ENCODE measurements around the gene FAM216A.
A peak's percentile ranks its signal among the peaks of the same experiment; 100 is the strongest.
"Not testable (repeated sequence)": the region's sequence is repeated elsewhere in the genome, so short reads cannot be mapped to it uniquely, and the experiment has no call there.

FAM216A gene

DNA sequence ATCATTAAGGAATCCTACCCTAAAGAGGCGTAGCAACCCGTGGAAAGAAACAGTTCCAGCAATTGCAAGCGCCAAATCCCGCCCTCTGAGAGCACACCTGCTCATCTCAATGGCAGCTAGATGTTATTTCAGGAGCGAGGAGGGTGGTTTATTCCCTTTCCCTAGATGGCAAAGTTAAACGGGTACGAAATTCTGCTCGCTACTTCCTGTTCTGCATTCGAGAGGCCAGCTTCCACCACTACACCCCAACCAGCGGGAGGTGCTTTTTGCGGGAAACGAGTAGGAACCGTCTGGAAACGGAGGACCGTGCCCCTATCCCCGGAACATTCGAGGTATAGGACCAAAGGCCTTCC, 32.7 kb downstream of the FAM216A start:
- DNase-seq: no peak

DNA sequence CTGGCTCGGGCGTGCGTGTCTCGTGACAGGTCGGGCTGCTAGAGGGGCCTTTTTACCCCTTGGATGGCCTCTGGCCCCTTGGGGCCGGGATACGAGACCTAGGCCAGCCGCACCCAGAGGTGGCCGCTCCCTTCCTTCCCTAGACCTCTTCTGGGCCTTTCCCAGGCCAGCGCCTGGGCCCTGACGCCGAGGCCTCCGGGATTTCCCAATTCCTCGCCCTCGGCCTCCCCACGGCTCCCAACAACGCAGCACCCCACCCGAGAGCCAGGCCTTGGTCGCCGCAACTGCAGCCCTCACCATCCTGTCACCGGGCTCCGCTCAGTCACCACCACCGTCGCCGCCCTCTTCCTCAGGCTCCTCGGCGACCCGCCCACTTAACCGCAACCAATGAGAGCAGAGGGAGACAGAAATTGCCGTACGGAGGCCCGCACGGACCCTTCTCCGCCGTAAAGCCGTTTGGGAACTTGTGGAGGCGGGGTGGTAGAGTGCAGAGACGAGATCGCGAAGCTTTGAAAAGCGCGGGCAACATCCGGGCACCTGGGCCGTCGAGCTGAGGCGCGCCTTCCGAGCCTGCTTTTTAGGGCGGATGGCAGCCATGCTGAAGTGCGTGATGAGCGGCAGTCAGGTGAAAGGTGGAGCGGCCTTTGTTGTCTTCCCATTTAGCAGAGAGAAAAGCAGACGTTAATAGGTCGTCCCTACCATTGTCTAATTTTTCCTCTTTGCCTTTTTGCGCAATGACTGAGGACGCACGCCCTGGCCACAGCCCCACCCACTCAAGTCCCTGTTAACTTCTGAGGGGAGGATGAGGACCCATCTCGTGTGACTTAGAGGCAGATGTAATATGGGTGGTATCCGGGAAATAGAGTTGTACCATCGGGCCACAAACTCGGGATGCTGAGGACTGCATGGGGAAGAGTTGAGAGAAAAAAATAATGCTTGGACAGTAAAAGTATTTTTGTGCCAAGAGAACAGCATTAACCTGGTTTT, 33.4 kb downstream of the FAM216A start, which contains the start of the genes RAD9B and VPS29:
TSS of gene RAD9B (plus strand) at position 580 of the 987 bp plus-strand sequence. CDS start at position 587, 7 bp downstream.
TSS of gene VPS29 (minus strand) at position 360 of the 987 bp plus-strand sequence. CDS start at position 300, 60 bp downstream.
- DNase-seq: peak; percentile 100

- no peak for DNase-seq
These were observed 34.8 kb downstream of the FAM216A start for GRCh38 chr12:110503432-110503831.

- DNase-seq: no peak
These were observed 36.7 kb downstream of the FAM216A start for GRCh38 chr12:110505332-110505731.

- no peak for DNase-seq
These were observed 39.5 kb downstream of the FAM216A start for GRCh38 chr12:110508071-110508586.

DNA sequence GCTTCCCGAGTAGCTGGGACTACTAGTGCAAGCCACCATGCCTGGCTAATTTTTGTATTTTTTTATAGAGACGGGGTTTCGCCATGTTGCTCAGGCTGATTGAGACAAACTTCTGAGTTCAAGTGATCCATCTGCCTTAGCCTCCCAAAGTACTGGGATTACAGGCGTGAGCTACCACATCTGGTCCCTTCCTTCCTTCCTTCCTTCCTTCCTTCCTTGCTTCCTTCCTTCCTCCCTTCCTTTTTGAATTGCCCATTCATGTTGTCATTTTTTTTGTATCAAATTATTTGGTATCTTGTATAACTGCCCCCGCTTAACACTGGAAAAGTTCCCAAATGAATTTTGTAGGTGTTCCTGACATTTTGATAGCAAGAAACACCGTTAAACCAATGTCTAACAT, 45.2 kb downstream of the FAM216A start:
- no peak for DNase-seq

DNA sequence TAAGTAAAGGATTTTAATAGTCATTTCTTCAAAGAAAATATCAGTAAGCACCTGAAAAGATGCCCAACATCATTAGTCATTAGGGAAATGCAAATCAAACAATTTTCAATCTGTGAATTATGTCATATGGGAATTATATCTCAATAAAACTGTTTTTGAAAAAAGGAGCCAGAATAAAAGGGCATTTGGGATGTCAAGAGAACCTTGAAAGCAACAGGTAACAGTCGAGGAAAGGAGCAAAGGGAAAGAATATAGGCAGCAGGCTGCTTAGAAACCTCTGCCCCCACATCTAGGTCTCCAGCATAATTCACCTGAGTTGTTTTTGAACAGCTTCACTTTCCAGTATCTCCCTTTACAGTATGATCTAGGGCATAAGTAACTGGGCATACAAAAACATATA, 45.7 kb downstream of the FAM216A start:
- no peak for DNase-seq

- DNase-seq: no peak
These were observed 48.4 kb downstream of the FAM216A start for GRCh38 chr12:110516995-110517394.

DNA sequence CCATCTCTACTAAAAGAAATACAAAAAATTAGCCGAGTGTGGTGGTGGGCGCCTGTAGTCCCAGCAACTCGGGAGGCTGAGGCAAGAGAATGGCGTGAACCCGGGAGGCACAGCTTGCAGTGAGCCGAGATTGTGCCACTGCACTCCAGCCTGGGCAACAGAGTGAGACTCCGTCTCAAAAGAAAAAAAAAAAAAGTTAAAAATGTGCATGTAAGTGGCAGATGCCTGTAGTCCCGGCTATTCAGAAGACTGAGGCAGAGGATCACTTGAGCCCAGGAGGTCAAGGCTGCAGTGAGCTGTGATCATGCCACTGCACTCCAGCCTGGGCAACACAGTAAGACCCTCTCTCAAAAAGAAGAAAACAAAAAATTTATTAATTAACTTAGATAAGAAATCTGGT, 49.4 kb downstream of the FAM216A start:
- not testable (repeated sequence) for DNase-seq

DNA sequence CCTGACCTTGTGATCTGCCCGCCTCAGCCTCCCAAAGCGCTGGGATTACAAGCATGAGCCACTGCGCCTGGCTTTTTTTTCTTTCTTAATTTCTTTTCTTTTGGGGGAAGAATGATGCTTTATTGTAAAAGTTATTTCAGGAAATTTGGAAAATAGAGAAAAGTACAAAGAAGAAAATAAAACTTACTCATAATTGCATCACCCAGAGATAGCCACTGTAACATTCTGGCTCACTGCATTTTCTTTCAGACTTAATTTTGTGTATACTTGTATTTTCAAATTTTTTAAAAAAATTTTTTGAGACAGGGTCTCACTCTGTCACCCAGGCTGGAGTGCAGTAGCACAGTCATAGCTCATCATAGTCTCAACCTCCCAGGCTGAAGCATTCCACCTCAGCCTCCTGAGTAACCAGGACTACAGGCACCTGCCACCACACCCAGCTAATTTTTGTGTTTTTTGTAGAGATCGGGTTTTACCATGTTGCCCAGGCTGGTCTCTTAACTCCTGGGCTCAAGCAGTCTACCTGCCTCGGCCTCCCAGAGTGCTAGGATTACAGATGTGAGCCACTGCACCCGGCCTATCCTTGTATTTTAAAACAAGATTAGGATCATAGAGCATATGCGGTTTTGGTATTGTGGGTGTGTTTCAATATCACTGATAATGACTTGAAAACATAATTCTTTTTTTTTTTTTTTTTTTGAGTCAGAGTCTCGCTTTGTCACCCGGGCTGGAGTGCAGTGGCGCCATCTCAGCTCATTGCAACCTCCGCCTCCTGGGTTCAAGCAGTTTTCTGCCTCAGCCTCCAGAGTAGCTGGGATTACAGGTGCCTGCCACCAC, 52.4 kb downstream of the FAM216A start:
- DNase-seq: peak; percentile 77

- DNase-seq: no peak
These were observed 59.7 kb downstream of the FAM216A start for GRCh38 chr12:110528277-110528839.

DNA sequence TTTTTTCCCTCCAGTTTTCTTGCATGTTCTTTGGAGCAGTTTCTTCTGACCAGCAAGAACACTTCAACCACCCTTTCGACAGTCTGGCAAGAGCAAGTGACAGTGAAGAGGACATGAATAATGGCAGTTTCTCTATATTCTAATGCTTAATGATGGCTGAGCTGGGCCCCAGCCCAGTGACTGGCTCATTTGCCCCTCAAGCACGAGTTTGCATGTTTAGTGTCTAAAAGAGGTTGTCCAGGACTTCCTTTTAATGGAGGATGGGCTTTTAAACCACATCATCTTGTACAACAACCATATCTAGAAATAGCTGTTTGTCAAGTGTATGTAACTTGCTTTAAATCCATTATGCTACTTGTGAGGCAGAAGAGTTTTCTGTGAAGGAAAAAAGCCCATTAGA, 61.9 kb downstream of the FAM216A start:
- no peak for DNase-seq

DNA sequence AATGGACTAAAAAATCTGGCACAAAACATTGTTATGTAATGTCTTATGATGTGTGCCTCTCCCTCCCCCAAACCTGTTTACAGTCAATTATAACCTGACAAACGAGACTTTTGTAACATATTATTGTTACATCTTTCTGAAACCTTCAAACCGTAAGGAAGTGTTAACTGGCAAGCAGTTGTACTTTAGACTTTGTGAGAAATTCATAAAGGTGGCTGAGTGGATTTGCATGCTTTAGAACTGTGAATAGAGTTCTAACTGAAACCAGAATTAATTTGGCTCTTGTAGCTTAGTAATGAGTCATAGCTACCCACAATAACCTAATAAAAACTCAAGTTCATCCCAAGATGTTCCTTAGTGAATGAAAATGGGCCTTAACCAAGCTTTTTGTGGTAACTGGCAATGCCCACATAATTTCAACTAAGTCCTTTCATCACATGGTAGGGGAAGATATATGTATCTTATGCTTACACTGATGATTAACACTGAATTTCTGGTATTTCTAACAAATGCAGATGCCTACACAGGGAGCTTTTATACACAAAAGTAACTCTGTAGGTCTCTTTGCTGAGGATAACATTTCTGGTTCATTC, 63.2 kb downstream of the FAM216A start:
- no peak for DNase-seq

DNA sequence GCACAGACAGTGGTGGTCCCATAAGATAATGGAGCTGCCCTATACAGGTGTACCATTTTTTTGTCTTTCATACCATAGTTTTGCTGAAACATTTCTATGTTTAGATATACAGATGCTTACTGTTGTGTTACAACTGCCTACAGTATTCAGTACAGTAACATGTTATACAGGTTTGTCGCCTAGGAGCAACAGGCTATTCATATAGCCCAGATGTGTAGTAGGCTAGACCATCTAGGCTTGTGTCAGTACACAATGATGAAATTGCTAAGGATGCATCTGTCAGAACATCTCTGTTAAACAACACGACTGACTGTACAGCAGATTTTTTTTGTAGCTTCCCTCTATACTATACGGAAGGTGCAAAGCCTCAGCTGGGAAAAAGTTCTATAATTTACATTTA, 64.0 kb downstream of the FAM216A start:
- no peak for DNase-seq

DNA sequence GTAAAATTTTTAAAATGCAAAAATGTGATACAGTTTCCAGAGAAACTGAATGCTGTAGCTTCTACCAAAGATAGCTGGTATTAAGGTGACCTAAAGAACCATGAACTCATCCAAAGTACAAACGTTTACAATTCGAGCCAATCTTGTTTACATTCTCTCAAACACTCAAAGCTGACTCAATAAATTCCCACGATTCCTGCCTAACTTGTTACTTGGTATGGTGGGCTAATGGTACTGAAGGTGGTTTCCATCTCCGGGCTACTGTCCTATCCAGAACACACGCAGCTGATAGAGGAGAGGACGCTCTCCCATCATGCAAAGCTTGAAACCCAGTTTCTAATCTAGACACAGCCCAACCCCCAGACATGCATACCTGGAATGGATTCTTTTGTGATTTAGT, 65.0 kb downstream of the FAM216A start:
- no peak for DNase-seq

DNA sequence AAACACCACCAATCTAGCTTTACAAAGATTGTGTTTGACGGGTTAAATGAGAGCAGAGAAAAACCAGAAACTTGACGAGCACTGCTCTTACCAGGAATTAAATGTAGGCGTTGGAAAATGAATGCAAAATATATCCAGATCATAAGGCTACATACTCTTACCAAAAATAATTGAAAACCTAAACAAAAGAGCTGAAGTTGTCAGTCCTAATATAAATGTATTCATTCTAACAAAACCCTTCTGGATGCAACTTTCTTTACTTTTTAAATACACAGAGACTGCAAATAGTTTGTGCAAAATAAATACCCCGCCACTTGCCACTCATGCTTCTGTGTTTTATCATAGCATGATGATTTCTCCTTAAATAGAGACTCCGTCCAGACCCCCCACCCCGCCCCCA, 66.2 kb downstream of the FAM216A start:
- no peak for DNase-seq

DNA sequence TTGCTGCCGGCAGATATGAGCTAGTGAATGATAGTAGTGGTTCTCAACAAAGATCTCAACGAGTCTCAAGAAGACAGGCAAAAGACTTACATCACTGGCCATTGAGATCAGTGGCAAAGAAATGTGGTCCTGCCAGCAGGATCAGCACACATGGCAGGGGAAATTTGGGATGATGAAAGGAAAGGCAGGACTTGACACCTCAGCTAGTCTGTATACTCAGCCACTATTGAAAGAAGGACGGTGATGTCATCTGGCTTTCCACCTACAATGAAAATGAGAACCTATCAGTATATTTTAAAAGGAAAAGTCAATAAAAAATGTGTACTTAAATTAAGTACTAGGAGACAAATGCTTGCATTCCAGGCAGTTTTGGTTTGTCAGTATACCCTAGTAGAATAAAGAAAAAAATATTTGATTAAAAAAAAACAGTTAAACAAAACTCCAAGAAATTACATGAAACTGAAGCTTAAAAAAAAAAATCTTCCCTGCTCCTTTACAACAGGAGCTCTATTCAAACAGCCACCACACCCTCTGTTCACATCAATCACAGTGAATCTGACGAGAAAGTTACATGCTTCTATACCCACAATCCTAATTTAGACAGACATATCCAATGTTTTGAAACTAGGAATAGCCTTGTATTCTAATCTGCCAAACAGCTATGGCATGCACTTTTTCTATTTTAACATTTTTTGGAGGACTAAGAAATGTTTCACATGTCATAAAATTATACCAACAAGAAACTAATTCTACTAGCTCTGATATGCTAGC, 68.4 kb downstream of the FAM216A start:
- no peak for DNase-seq

- no peak for DNase-seq
These were observed 69.2 kb downstream of the FAM216A start for GRCh38 chr12:110537605-110538409.

GRCh38 chr12:110538869-110539622, 70.4 kb downstream of the FAM216A start:
- no peak for DNase-seq

Measured in activated effector memory CD4-positive, alpha-beta T cell treated with anti-CD3 and anti-CD28 coated beads, Interleukin-2, amount 50 U/mL, for 16 hours (primary cell).